Activated CD8-positive, alpha-beta T cell treated with anti-CD3 and anti-CD28 coated beads, Interleukin-2, amount 10 ng/mL, durations not matched to agents 7 days and 5 days (primary cell): ENCODE results near the gene SLC35E3. TPM values are rescaled to one million over a fixed set of nuclear protein-coding genes. Genes with fewer than 3 reads are reported as not detected.

ENCODE experiments used
- ATAC-seq: fragments of 150-1000 bp; cut with Tn5 transposase; one replicate; pipeline ENCODE4 v1.10.0; 2021; ENCODE audit warnings: moderate library complexity
- CTCF ChIA-PET: fragments of 350-600 bp; sonication (Branson Sonifier 250); formaldehyde crosslinking; loops from one replicate; lab custom pipeline; 2021; ENCODE audit warnings: antibody characterized with exemption; lab: Charles Lee
- POLR2A ChIA-PET: fragments of 350-600 bp; sonication (Branson Sonifier 250); formaldehyde crosslinking; loops from one replicate; lab custom pipeline; 2021; ENCODE audit warnings: antibody characterized with exemption; lab: Charles Lee
- DNase-seq: peaks from one replicate; pipeline ENCODE4 v3.0.0-alpha.2; 2020
- H3K27ac Mint-ChIP-seq: one replicate; pipeline ENCODE4 v1.8.0; 2021; ENCODE audit warnings: mild to moderate bottlenecking, mixed read lengths
- H3K27me3 Mint-ChIP-seq: one replicate; pipeline ENCODE4 v1.8.0; 2021; ENCODE audit warnings: low read depth, mixed read lengths
- H3K36me3 Mint-ChIP-seq: one replicate; pipeline ENCODE4 v1.8.0; 2021; ENCODE audit warnings: low read depth, mixed read lengths
- H3K4me1 Mint-ChIP-seq: one replicate; pipeline ENCODE4 v1.8.0; 2021; ENCODE audit warnings: low read depth, mixed read lengths
- H3K4me3 Mint-ChIP-seq: one replicate; pipeline ENCODE4 v1.8.0; 2021; ENCODE audit warnings: mild to moderate bottlenecking, mixed read lengths
- H3K9me3 Mint-ChIP-seq: one replicate; pipeline ENCODE4 v1.8.0; 2022; ENCODE audit warnings: mixed read lengths; ENCODE audit not compliant: insufficient read depth
- total RNA-seq, 2 experiments: library from RNA; stranded (reverse); gene quantifications; one replicate each; pipeline ENCODE4 v1.2.3, GENCODE V29; 2021

Gene SLC35E3
- total RNA-seq, 2 experiments from 2014 or later, result 9.6 to 9.8 TPM

GRCh38 chr12:68771223-68771925 lies 25.4 kb downstream of the SLC35E3 start:
- ChIA-PET CTCF (interaction anchor here (0.6 kb wide), 1 partner anchor 62 kb away, joined by 4 read pairs; no protein-coding TSS in a partner anchor), POLR2A (no interaction called here)
- H3K4me3 Mint-ChIP-seq, result no peak overlapping the region
- DNase-seq, result no peak
- no peak for ATAC-seq
- H3K27ac Mint-ChIP-seq, result no peak overlapping the region
- peaks cover 16% of the 10 kb centered on the region for H3K4me1 Mint-ChIP-seq
- no peaks in the 10 kb centered on the region for H3K27me3 Mint-ChIP-seq
- no peaks in the 10 kb centered on the region for H3K9me3 Mint-ChIP-seq
- no peaks in the 10 kb centered on the region for H3K36me3 Mint-ChIP-seq

- POLR2A ChIA-PET, result no interaction called here
- H3K4me3 Mint-ChIP-seq, result peak overlapping the region; percentile 66
- no peak for ATAC-seq
Measured at GRCh38 chr12:68772714-68773113, 26.7 kb downstream of the SLC35E3 start.

GRCh38 chr12:68773582-68773981 lies 27.6 kb downstream of the SLC35E3 start:
- no peak overlapping the region for H3K4me3 Mint-ChIP-seq
- peak overlapping the region; percentile 60 for H3K27ac Mint-ChIP-seq

More at GRCh38 chr12:68772714-68773113, 26.7 kb downstream of the SLC35E3 start:
- H3K27ac Mint-ChIP-seq, result peak overlapping the region; percentile 80
- H3K4me1 Mint-ChIP-seq, result peaks cover 16% of the 10 kb centered on the region
- DNase-seq, result no peak
- CTCF ChIA-PET, result no interaction called here
- no peaks in the 10 kb centered on the region for H3K27me3 Mint-ChIP-seq
- no peaks in the 10 kb centered on the region for H3K36me3 Mint-ChIP-seq
- no peaks in the 10 kb centered on the region for H3K9me3 Mint-ChIP-seq

DNA sequence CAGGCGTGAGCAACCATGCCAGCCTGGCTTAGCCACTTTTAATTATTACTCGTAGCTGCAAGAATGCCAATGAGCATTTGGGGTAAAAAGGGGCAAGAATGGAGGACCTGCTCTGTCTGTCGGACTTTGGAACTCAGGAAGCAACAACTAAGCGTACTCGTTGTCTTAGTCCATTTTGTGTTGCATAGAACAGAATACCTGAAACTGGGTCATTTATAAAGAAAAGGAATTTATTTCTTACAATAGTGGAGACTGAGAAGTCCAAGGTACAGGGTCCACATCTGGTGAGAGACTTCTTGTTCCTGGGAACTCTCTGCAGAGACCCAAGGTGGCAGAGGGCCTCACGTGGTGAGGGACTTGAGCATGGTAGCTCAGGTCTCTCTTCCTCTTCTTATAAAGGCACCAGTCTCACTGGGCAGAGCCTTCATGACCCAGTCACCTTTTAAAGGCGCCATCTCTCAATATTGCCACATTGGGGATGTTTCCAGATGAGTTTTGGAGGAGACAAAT lies 29.2 kb downstream of the SLC35E3 start:
- DNase-seq (no peak), ATAC-seq (no peak)
- H3K4me3 Mint-ChIP-seq, result no peak overlapping the region
- ChIA-PET CTCF (no interaction called here), POLR2A (interaction anchor here (1.4 kb wide), 1 partner anchor 18 kb away, joined by 4 read pairs; no protein-coding TSS in a partner anchor)
- no peaks in the 10 kb centered on the region for H3K9me3 Mint-ChIP-seq
- no peak overlapping the region for H3K27ac Mint-ChIP-seq
- H3K27me3 Mint-ChIP-seq, result no peaks in the 10 kb centered on the region
- no peaks in the 10 kb centered on the region for H3K36me3 Mint-ChIP-seq
- peaks cover 16% of the 10 kb centered on the region for H3K4me1 Mint-ChIP-seq

More at GRCh38 chr12:68773582-68773981, 27.6 kb downstream of the SLC35E3 start:
- ATAC-seq (no peak), DNase-seq (no peak)
- Mint-ChIP-seq H3K4me1 (peaks cover 16% of the 10 kb centered on the region), H3K36me3 (no peaks in the 10 kb centered on the region), H3K27me3 (no peaks in the 10 kb centered on the region), H3K9me3 (no peaks in the 10 kb centered on the region)
- ChIA-PET CTCF (no interaction called here), POLR2A (no interaction called here)

GRCh38 chr12:68776976-68777610 lies 31.1 kb downstream of the SLC35E3 start:
- no peaks in the 10 kb centered on the region for H3K27me3 Mint-ChIP-seq
- DNase-seq, result no peak
- H3K36me3 Mint-ChIP-seq, result no peaks in the 10 kb centered on the region
- no peak overlapping the region for H3K4me3 Mint-ChIP-seq
- ChIA-PET POLR2A (no interaction called here), CTCF (no interaction called here)
- no peak overlapping the region for H3K27ac Mint-ChIP-seq
- H3K9me3 Mint-ChIP-seq, result no peaks in the 10 kb centered on the region
- peaks cover 16% of the 10 kb centered on the region for H3K4me1 Mint-ChIP-seq
- ATAC-seq, result no peak

DNA sequence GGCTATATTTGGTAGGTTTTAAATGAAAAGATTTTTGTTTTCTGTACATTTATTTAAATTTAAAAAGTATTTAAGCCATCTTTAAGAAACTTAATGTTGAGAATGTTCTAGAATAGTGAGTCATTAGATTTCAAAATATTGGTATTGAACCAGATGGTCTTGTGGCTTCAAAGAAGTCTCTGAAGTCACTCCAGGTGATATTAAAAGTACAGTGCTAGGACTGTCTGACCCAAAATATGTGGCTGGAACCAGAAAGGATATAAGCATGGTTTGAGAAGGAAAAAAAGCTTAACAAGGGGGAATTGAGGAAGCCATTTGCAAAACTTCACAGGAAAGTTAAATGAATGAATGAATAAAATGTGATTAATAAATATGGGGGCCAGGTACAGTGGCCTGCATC lies 33.3 kb downstream of the SLC35E3 start:
- H3K4me3 Mint-ChIP-seq, result no peak overlapping the region
- POLR2A ChIA-PET, result no interaction called here
- no peaks in the 10 kb centered on the region for H3K36me3 Mint-ChIP-seq
- CTCF ChIA-PET, result no interaction called here
- no peaks in the 10 kb centered on the region for H3K27me3 Mint-ChIP-seq
- no peaks in the 10 kb centered on the region for H3K9me3 Mint-ChIP-seq
- DNase-seq (no peak), ATAC-seq (no peak)
- no peaks in the 10 kb centered on the region for H3K4me1 Mint-ChIP-seq
- no peak overlapping the region for H3K27ac Mint-ChIP-seq

DNA sequence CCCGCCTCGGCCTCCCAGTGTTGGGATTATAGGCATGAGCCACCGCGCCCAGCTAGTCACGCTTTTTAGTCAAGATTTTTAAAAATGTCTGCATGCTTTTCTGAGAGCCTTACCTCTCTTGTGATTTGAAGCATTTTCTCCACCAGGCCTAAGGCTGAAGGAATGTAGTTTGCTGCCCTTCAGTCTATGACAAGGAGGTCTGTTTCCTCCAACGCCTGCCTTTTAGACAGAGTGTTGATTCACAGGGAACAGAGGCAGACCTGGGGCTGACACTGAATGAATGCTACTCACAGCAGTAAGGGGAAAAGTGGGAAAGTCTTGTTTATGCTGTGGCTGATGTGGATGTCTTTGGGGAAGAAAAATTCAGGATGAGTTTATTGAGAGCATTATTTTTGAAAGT lies 34.8 kb downstream of the SLC35E3 start:
- no peak overlapping the region for H3K4me3 Mint-ChIP-seq
- no peak for DNase-seq
- no peak for ATAC-seq
- no peaks in the 10 kb centered on the region for H3K27me3 Mint-ChIP-seq
- no peaks in the 10 kb centered on the region for H3K36me3 Mint-ChIP-seq
- no peaks in the 10 kb centered on the region for H3K4me1 Mint-ChIP-seq
- CTCF ChIA-PET, result no interaction called here
- H3K9me3 Mint-ChIP-seq, result no peaks in the 10 kb centered on the region
- POLR2A ChIA-PET, result interaction anchor here (0.5 kb wide), 1 partner anchor 80 kb away, joined by 3 read pairs; no protein-coding TSS in a partner anchor
- H3K27ac Mint-ChIP-seq, result no peak overlapping the region

GRCh38 chr12:68781728-68782127 lies 35.8 kb downstream of the SLC35E3 start:
- Mint-ChIP-seq H3K9me3 (no peaks in the 10 kb centered on the region), H3K4me3 (no peak overlapping the region), H3K4me1 (no peaks in the 10 kb centered on the region), H3K27ac (no peak overlapping the region), H3K36me3 (no peaks in the 10 kb centered on the region), H3K27me3 (no peaks in the 10 kb centered on the region)
- ChIA-PET CTCF (no interaction called here), POLR2A (interaction anchor here (0.6 kb wide), 1 partner anchor 351 kb away, joined by 7 read pairs; no protein-coding TSS in a partner anchor)
- ATAC-seq (no peak), DNase-seq (no peak)

DNA sequence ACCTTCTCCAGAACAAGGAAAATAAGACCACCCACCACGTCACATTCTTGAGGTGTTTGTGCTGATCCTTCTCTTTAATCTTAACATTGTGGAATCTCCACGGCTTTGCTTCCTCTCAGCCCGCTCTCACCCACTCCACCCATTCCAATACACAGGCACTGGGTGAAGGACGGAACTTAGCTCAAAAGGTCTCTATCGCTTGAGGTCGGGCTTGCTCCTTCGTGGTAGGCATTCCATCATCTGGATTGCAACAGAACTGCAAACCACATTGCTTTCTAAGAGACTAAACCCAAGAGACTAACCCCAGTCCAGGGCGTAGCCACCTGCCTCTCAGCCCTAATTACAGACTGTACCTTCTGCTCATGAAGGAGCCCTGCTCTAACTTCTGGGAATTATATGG lies 38.0 kb downstream of the SLC35E3 start:
- ChIA-PET CTCF (interaction anchor here (1.0 kb wide), 1 partner anchor 24 kb away, joined by 5 read pairs; the partner anchor contains the start of gene MDM2), POLR2A (no interaction called here)
- no peak overlapping the region for H3K4me3 Mint-ChIP-seq
- no peaks in the 10 kb centered on the region for H3K27me3 Mint-ChIP-seq
- DNase-seq (no peak), ATAC-seq (no peak)
- H3K27ac Mint-ChIP-seq, result no peak overlapping the region
- H3K9me3 Mint-ChIP-seq, result no peaks in the 10 kb centered on the region
- H3K4me1 Mint-ChIP-seq, result peaks cover 7% of the 10 kb centered on the region
- no peaks in the 10 kb centered on the region for H3K36me3 Mint-ChIP-seq

- Mint-ChIP-seq H3K4me1 (peaks cover 7% of the 10 kb centered on the region), H3K27me3 (no peaks in the 10 kb centered on the region), H3K27ac (no peak overlapping the region), H3K4me3 (no peak overlapping the region), H3K36me3 (no peaks in the 10 kb centered on the region), H3K9me3 (no peaks in the 10 kb centered on the region)
- no peak for DNase-seq
- ChIA-PET POLR2A (no interaction called here), CTCF (no interaction called here)
- ATAC-seq, result no peak
Measured at GRCh38 chr12:68785358-68785757, 39.4 kb downstream of the SLC35E3 start.

DNA sequence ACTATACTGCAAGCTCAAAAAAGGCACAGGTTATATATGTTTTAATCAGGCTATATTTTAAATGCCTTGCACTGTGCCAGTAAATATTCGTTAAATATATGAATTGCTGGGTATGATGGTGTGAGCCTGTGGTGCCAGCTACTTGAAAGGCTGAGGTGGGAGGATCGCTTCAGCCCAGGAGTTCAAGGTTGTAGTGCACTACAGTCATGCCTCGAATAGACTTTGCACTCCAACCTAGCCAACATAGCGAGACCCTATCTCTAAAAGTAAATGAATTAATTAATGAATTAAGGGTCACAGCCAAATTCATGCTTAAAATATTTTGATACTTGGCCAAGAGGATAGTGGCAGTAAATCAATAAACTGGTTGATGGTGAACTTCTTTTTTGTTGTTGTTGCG lies 39.8 kb downstream of the SLC35E3 start:
- ChIA-PET POLR2A (no interaction called here), CTCF (no interaction called here)
- Mint-ChIP-seq H3K4me3 (no peak overlapping the region), H3K9me3 (no peaks in the 10 kb centered on the region), H3K27me3 (no peaks in the 10 kb centered on the region), H3K4me1 (peaks cover 7% of the 10 kb centered on the region), H3K27ac (no peak overlapping the region), H3K36me3 (no peaks in the 10 kb centered on the region)
- ATAC-seq (no peak), DNase-seq (no peak)

- no peaks in the 10 kb centered on the region for H3K36me3 Mint-ChIP-seq
- DNase-seq (no peak), ATAC-seq (no peak)
- CTCF ChIA-PET, result interaction anchor here (1.3 to 1.8 kb wide), 4 partner anchors 10 to 57 kb away, joined by 3 to 9 read pairs (median 4); partner anchors contain the start of gene MDM2
- peaks cover 7% of the 10 kb centered on the region for H3K4me1 Mint-ChIP-seq
- no peaks in the 10 kb centered on the region for H3K9me3 Mint-ChIP-seq
- H3K27ac Mint-ChIP-seq, result no peak overlapping the region
- H3K4me3 Mint-ChIP-seq, result no peak overlapping the region
- POLR2A ChIA-PET, result interaction anchor here (2.0 kb wide), 1 partner anchor 21 kb away, joined by 9 read pairs; the partner anchor contains the start of gene MDM2
- H3K27me3 Mint-ChIP-seq, result no peaks in the 10 kb centered on the region
Measured at GRCh38 chr12:68786929-68787328, 41.0 kb downstream of the SLC35E3 start.
